HT1080 (cell line): ENCODE measurements around the gene METTL26. TPM values are rescaled to one million over a fixed set of nuclear protein-coding genes. Genes with fewer than 3 reads are reported as not detected.

Experiments used
- DNase-seq: peaks from one replicate; pipeline ENCODE4 v3.0.0-alpha.2; 2015; ENCODE audit warnings: low read depth
- total RNA-seq: library from RNA; depleted of rRNA; stranded (reverse); fragments of >200 nt; shearing (Covaris generic); gene quantifications from 2 replicates; pipeline ENCODE4 v1.2.3, GENCODE V29; 2014

The METTL26 gene
- total RNA-seq, 1 experiment from 2014 or later, result 194 TPM

GRCh38 chr16:625977-626765 lies 9.9 kb downstream of the METTL26 start:
- DNase-seq, result no peak

- DNase-seq, result no peak
Observed at GRCh38 chr16:625117-625976, 10.8 kb downstream of the METTL26 start.

- no peak for DNase-seq
Observed at GRCh38 chr16:624526-625070, 11.5 kb downstream of the METTL26 start.

- no peak for DNase-seq
Observed at GRCh38 chr16:622920-623280, 13.2 kb downstream of the METTL26 start.

GRCh38 chr16:621526-622105 lies 14.5 kb downstream of the METTL26 start:
- DNase-seq, result no peak

GRCh38 chr16:620700-621525 lies 15.2 kb downstream of the METTL26 start:
- no peak for DNase-seq

- DNase-seq, result no peak
Observed at GRCh38 chr16:619476-620100, 16.5 kb downstream of the METTL26 start.

GRCh38 chr16:617855-618254 lies 18.2 kb downstream of the METTL26 start:
- DNase-seq, result no peak

- no peak for DNase-seq
Observed at GRCh38 chr16:616733-617586, 19.1 kb downstream of the METTL26 start.

GRCh38 chr16:615122-615521 lies 21.0 kb downstream of the METTL26 start:
- DNase-seq, result no peak

- DNase-seq, result no peak
Observed at GRCh38 chr16:610513-611381, 25.4 kb downstream of the METTL26 start.

- no peak for DNase-seq
Observed at GRCh38 chr16:609984-610383, 26.1 kb downstream of the METTL26 start.

GRCh38 chr16:609316-609715 lies 26.8 kb downstream of the METTL26 start:
- no peak for DNase-seq

GRCh38 chr16:608019-608418 lies 28.1 kb downstream of the METTL26 start:
- no peak for DNase-seq

- DNase-seq, result no peak
Observed at GRCh38 chr16:606656-607307, 29.3 kb downstream of the METTL26 start.

GRCh38 chr16:603933-604332 lies 32.2 kb downstream of the METTL26 start:
- no peak for DNase-seq

GRCh38 chr16:600781-601180 lies 35.3 kb downstream of the METTL26 start:
- no peak for DNase-seq
